Upper lobe of left lung (tissue), 6 donors: Measurements from ENCODE around the gene GSTT4. TPM values are rescaled to one million over a fixed set of nuclear protein-coding genes. Genes with fewer than 3 reads are reported as not detected.
A peak's percentile ranks its signal among the peaks of the same experiment; 100 is the strongest.
"Not testable (repeated sequence)": the region's sequence is repeated elsewhere in the genome, so short reads cannot be mapped to it uniquely, and the experiment has no call there.

Experiments
- ATAC-seq, 2 donors: fragments of 200-7000 bp; cut with Tn5 transposase; one replicate each; pipeline ENCODE4 v1.9.1; 2022; ENCODE audit warnings: mild to moderate bottlenecking in 2 of 2, moderate library complexity in 2 of 2; ENCODE audit not compliant: low FRiP score in 2 of 2
- DNase-seq, 2 donors: peaks; one replicate each; pipeline ENCODE4 v3.0.0-alpha.2; 2019 to 2020
- H3K27ac ChIP-seq, 4 donors: fragments of 200-600 bp; sonication (generic); one replicate each; pipeline ENCODE4 v1.5.1; 2016 to 2019
- H3K27me3 ChIP-seq, 4 donors: fragments of 200-600 bp; sonication (generic); one replicate each; pipeline ENCODE4 v1.5.1; 2017 to 2019
- H3K36me3 ChIP-seq, 4 donors: fragments of 200-600 bp; sonication (generic); one replicate each; pipeline ENCODE4 v1.5.1; 2016 to 2019
- H3K4me1 ChIP-seq, 4 donors: fragments of 200-600 bp; sonication (generic); one replicate each; pipeline ENCODE4 v1.5.1; 2018 to 2019
- H3K4me3 ChIP-seq, 4 donors: fragments of 200-600 bp; sonication (generic); one replicate each; pipeline ENCODE4 v1.5.1; 2017 to 2019; ENCODE audit warnings: mild to moderate bottlenecking in 2 of 4, moderate library complexity in 1 of 4
- H3K9me3 ChIP-seq, 4 donors: fragments of 200-600 bp; sonication (generic); one replicate each; pipeline ENCODE4 v1.5.1; 2018 to 2019
- EP300 ChIP-seq, 4 donors: sonication (generic); formaldehyde crosslinking; IDR thresholded peaks; one replicate each; pipeline ENCODE4 v1.5.1; 2017; ENCODE audit warnings: antibody characterized with exemption in 4 of 4, control low read depth in 2 of 4
- POLR2A ChIP-seq, 4 donors: fragments of 450-650 bp; IDR thresholded peaks; one replicate each; pipeline ENCODE4 v1.5.1; 2016 to 2017; ENCODE audit warnings: antibody characterized with exemption in 4 of 4, mild to moderate bottlenecking in 2 of 4
- POLR2AphosphoS5 ChIP-seq, 2 donors: sonication (generic); formaldehyde crosslinking; IDR thresholded peaks; one replicate each; pipeline ENCODE4 v1.5.1; 2017; ENCODE audit warnings: antibody characterized with exemption in 2 of 2
- WGBS, 2 donors: methylation state at CpG; one replicate each; pipeline ENCODE4 v1.1.5; 2017 to 2018; 5-methylcytosine and 5-hydroxymethylcytosine counted together
- total RNA-seq, 6 donors: library from RNA; depleted of rRNA in 4 of 6; stranded (reverse); fragments of >200 nt in 4 of 6; gene quantifications; one replicate each; pipeline versions ENCODE4 v1.1.0 to v1.2.1, GENCODE V29; 2016 to 2021
- TF ChIP-seq, protein P1 (sequence below), 6 experiments: fragments of 450-650 bp in 4 of 6; fragments of 200-600 bp in 2 of 6; sonication (generic) in 2 of 6; IDR thresholded peaks; one replicate each; pipeline ENCODE4 v1.5.1; 2016 to 2019; ENCODE audit warnings: antibody characterized with exemption in 6 of 6
- donor health status: DM: no; HTN: no; CAD: no; lungs with moderate emphysema.
- donor health status: DM: no; HTN: yes; CAD: no; lungs with severe emphysema.

Gene GSTT4
- total RNA-seq, 6 donors from 2014 or later: not detected

DNA sequence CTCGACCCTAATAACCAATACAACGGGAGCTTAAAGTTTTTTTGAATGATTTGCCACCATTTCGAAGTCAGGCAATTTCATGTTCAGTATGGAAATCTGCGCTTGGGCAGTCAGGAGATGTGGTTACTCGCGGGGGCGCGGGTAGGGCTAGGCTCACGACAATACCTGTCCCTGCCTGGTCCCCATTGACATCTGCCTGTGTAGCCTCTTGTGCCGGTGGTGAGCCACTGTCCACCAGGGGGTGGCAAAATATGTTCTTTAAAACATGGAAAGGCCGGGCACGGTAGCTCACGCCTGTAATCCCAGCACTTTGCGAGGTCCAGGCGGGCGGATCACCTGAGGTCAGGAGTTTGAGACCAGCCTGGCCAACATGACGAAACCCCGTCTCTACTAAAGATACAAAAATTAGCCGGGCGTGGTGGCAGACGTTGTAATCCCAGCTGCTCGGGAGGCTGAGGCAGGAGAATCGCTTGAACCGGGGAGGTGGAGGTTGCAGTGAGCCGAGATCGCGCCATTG lies 30.4 kb downstream of the GSTT4 start:
- H3K4me1 ChIP-seq, H3K4me3 ChIP-seq, H3K27ac ChIP-seq, H3K9me3 ChIP-seq, H3K27me3 ChIP-seq, DNase-seq: not testable (repeated sequence)
- peak; percentile 28 to 52 for ATAC-seq
- H3K36me3 ChIP-seq: peaks cover 3 to 20% (median 13%) of the 10 kb centered on the region in 4 donors
- WGBS, 2 donors: no CpG with 5 or more reads among the region's 27 CpGs

- H3K27ac ChIP-seq, DNase-seq, H3K4me3 ChIP-seq, H3K9me3 ChIP-seq, H3K27me3 ChIP-seq: not testable (repeated sequence)
- Histone ChIP-seq H3K4me1 (peaks cover 0 to 14% (median 3%) of the 10 kb centered on the region in 4 donors), H3K36me3 (peaks cover 3 to 25% (median 15%) of the 10 kb centered on the region in 4 donors)
- ATAC-seq: peak; percentile 97 to 98
- WGBS, 2 donors: no CpG with 5 or more reads among the region's 29 CpGs
Measured at GRCh38 chr22:23974345-23974744, 30.9 kb downstream of the GSTT4 start, which contains the start of gene DDT. DDT (minus strand) TSS chr22:23974441; CDS start chr22:23974414, 27 bp downstream.

GRCh38 chr22:23971927-23972326 lies 33.3 kb downstream of the GSTT4 start:
- Histone ChIP-seq H3K4me1 (peaks cover 0 to 17% (median 3%) of the 10 kb centered on the region in 4 donors), H3K36me3 (peaks cover 3 to 28% (median 17%) of the 10 kb centered on the region in 4 donors)
- not testable (repeated sequence) for H3K27ac ChIP-seq, H3K4me3 ChIP-seq, ATAC-seq, H3K9me3 ChIP-seq, DNase-seq, H3K27me3 ChIP-seq
- WGBS, 2 donors: 96 to 100% methylated on average over 3 of the region's 3 CpGs

- ATAC-seq (no peak), DNase-seq (no peak)
- Histone ChIP-seq H3K36me3 (peaks cover 3 to 28% (median 17%) of the 10 kb centered on the region in 4 donors), H3K27me3 (no peaks in the 10 kb centered on the region), H3K4me1 (peaks cover 0 to 17% (median 3%) of the 10 kb centered on the region in 4 donors), H3K9me3 (no peaks in the 10 kb centered on the region), H3K4me3 (no peak overlapping the region), H3K27ac (no peak overlapping the region)
- TF ChIP-seq POLR2A (IDR thresholded peaks at IDR 0.05) (no peak), EP300 (IDR thresholded peaks at IDR 0.05) (no peak), POLR2AphosphoS5 (IDR thresholded peaks at IDR 0.05) (no peak)
- TF ChIP-seq, protein P1, sequence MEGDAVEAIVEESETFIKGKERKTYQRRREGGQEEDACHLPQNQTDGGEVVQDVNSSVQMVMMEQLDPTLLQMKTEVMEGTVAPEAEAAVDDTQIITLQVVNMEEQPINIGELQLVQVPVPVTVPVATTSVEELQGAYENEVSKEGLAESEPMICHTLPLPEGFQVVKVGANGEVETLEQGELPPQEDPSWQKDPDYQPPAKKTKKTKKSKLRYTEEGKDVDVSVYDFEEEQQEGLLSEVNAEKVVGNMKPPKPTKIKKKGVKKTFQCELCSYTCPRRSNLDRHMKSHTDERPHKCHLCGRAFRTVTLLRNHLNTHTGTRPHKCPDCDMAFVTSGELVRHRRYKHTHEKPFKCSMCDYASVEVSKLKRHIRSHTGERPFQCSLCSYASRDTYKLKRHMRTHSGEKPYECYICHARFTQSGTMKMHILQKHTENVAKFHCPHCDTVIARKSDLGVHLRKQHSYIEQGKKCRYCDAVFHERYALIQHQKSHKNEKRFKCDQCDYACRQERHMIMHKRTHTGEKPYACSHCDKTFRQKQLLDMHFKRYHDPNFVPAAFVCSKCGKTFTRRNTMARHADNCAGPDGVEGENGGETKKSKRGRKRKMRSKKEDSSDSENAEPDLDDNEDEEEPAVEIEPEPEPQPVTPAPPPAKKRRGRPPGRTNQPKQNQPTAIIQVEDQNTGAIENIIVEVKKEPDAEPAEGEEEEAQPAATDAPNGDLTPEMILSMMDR (IDR thresholded peaks at IDR 0.05): no peak
- WGBS, 2 donors: 82 to 86% methylated on average over 6 of the region's 6 CpGs
Measured at GRCh38 chr22:23970816-23971486, 34.3 kb downstream of the GSTT4 start.

GRCh38 chr22:23970201-23970641 lies 35.0 kb downstream of the GSTT4 start:
- H3K36me3 ChIP-seq: peaks cover 3 to 28% (median 17%) of the 10 kb centered on the region in 4 donors
- H3K4me3 ChIP-seq: no peak overlapping the region
- no peaks in the 10 kb centered on the region for H3K27me3 ChIP-seq
- TF ChIP-seq POLR2A (IDR thresholded peaks at IDR 0.05): no peak
- TF ChIP-seq EP300 (IDR thresholded peaks at IDR 0.05): no peak
- TF ChIP-seq, protein P1 (IDR thresholded peaks at IDR 0.05): no peak
- no peak for TF ChIP-seq POLR2AphosphoS5 (IDR thresholded peaks at IDR 0.05)
- H3K9me3 ChIP-seq: no peaks in the 10 kb centered on the region
- H3K27ac ChIP-seq: no peak overlapping the region
- no peak for DNase-seq
- H3K4me1 ChIP-seq: peaks cover 0 to 17% (median 3%) of the 10 kb centered on the region in 4 donors
- no peak for ATAC-seq
- 83 to 88% methylated on average over 5 of the region's 5 CpGs for WGBS, 2 donors

DNA sequence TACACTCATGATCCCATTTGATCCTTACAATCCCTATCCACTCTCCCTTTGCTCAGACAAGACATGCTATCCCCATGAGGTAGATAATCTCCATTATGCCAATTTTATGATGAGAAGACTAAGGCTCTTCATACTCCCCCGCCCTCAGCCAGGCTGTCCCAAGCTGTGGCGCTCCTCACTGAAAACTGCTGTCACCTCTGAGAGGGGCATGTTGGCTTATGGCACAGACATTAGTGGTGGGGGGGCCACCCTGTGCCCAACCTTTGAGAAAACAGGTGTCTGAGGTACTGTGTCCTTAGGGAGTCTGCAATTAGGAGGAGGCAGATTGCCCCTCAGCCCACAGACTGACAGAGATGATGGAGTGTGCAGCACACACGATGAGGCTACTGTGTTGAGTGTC lies 36.2 kb downstream of the GSTT4 start:
- Histone ChIP-seq H3K27me3 (no peaks in the 10 kb centered on the region), H3K27ac (no peak overlapping the region), H3K36me3 (peaks cover 3 to 28% (median 17%) of the 10 kb centered on the region in 4 donors), H3K9me3 (no peaks in the 10 kb centered on the region), H3K4me3 (no peak overlapping the region), H3K4me1 (peaks cover 0 to 17% (median 3%) of the 10 kb centered on the region in 4 donors)
- WGBS, 2 donors: 83 to 95% methylated on average over 1 to 3 of the region's 3 CpGs
- no peak for DNase-seq
- TF ChIP-seq EP300 (IDR thresholded peaks at IDR 0.05) (no peak), POLR2AphosphoS5 (IDR thresholded peaks at IDR 0.05) (no peak)
- ATAC-seq: no peak

- peaks cover 3 to 25% (median 15%) of the 10 kb centered on the region in 4 donors for H3K36me3 ChIP-seq
- DNase-seq, H3K9me3 ChIP-seq, H3K27ac ChIP-seq, H3K4me3 ChIP-seq, H3K27me3 ChIP-seq: not testable (repeated sequence)
- no CpG with 5 or more reads among the region's 30 CpGs for WGBS, 2 donors
- ATAC-seq: peak; percentile 98 to 99
- peaks cover 0 to 14% (median 3%) of the 10 kb centered on the region in 4 donors for H3K4me1 ChIP-seq
Measured at GRCh38 chr22:23966568-23966967, 38.7 kb downstream of the GSTT4 start, which contains the start of gene DDTL. DDTL (plus strand) TSS chr22:23966888; CDS start chr22:23966915, 27 bp downstream.

DNA sequence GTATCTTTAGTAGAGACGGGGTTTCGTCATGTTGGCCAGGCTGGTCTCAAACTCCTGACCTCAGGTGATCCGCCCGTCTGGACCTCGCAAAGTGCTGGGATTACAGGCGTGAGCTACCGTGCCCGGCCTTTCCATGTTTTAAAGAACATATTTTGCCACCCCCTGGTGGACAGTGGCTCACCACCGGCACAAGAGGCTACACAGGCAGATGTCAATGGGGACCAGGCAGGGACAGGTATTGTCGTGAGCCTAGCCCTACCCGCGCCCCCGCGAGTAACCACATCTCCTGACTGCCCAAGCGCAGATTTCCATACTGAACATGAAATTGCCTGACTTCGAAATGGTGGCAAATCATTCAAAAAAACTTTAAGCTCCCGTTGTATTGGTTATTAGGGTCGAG lies 39.2 kb downstream of the GSTT4 start:
- peak in 1 of 2 donors; percentile 54 for ATAC-seq
- not testable (repeated sequence) for H3K4me3 ChIP-seq, DNase-seq, H3K27me3 ChIP-seq, H3K9me3 ChIP-seq, H3K27ac ChIP-seq
- no CpG with 5 or more reads among the region's 18 CpGs for WGBS, 2 donors
- peaks cover 0 to 10% (median 3%) of the 10 kb centered on the region in 4 donors for H3K4me1 ChIP-seq
- H3K36me3 ChIP-seq: peaks cover 3 to 20% (median 13%) of the 10 kb centered on the region in 4 donors

- not testable (repeated sequence) for H3K36me3 ChIP-seq, H3K9me3 ChIP-seq, H3K27me3 ChIP-seq, H3K4me1 ChIP-seq, H3K27ac ChIP-seq, DNase-seq
- no CpG with 5 or more reads among the region's 43 CpGs for WGBS, 2 donors
- ATAC-seq: peak; percentile 91 to 95
- H3K4me3 ChIP-seq: peak within 1 kb of the TSS in 1 of 4 donors; percentile 34
Measured at GRCh38 chr22:23961084-23961771, 44.0 kb downstream of the GSTT4 start, which contains the start of gene GSTT2B. GSTT2B (minus strand) TSS chr22:23961195; CDS start chr22:23961131, 64 bp downstream.
